GM12878 (cell line): Measurements from ENCODE around the gene VANGL2. TPM values are rescaled to one million over a fixed set of nuclear protein-coding genes. Genes with fewer than 3 reads are reported as not detected.

ENCODE experiments used
- ATAC-seq: fragments of 200-7000 bp; cut with Tn5 transposase; 3 replicates; pipeline ENCODE4 v1.9.1; 2020; ENCODE audit warnings: mild to moderate bottlenecking, moderate library complexity
- BruUV-seq: library from RNA; stranded (reverse); fragments of 400-500 nt; replicated peaks from 2 replicates; lab custom pipeline; 2021; lab: Mats Ljungman, UMichigan
- CTCF ChIA-PET: fragments of 300-600 bp; sonication (Branson Sonifier 250); formaldehyde crosslinking; extraction: SDS; loops from one replicate; lab custom pipeline; 2021; ENCODE audit warnings: inconsistent platforms; lab: Yijun Ruan, JAX
- POLR2A ChIA-PET: fragments of 350-600 bp; formaldehyde crosslinking; extraction: SDS; loops from one replicate; lab custom pipeline; 2021; ENCODE audit warnings: inconsistent platforms; lab: Charles Lee
- RAD21 ChIA-PET: fragments of 300-600 bp; sonication (Branson Sonifier 250); formaldehyde crosslinking; loops from one replicate; lab custom pipeline; 2023; ENCODE audit warnings: antibody characterized with exemption; ENCODE audit not compliant: unreplicated experiment; lab: Charles Lee
- SMC1A ChIA-PET: fragments of 300-600 bp; sonication (Branson Sonifier 250); formaldehyde crosslinking; loops from one replicate; lab custom pipeline; 2023; ENCODE audit not compliant: unreplicated experiment, uncharacterized antibody; lab: Charles Lee
- DNase-seq: peaks from one replicate; pipeline ENCODE4 v3.0.0-alpha.2; 2011; ENCODE audit warnings: low read depth, low spot score
- FAIRE-seq: peaks from 3 replicates; lab custom pipeline; 2011; peaks lifted over from hg19 to GRCh38; lab: Jason Lieb, UNC
- H2AFZ ChIP-seq: 2 replicates; pipeline ENCODE4 v1.6.0; 2011; ENCODE audit warnings: low read depth, low read length, control low read depth; ENCODE audit not compliant: control insufficient read depth
- H3K27ac ChIP-seq: 2 replicates; pipeline ENCODE4 v1.5.1; 2011; ENCODE audit warnings: control low read depth; ENCODE audit not compliant: control insufficient read depth, insufficient read depth
- H3K27me3 ChIP-seq, 2 experiments: replicated peaks in 1 of 2; 2 replicates each; pipeline versions ENCODE4 v1.6.0 to v1.6.1; 2011; ENCODE audit warnings: low read length in 1 of 2; ENCODE audit not compliant: control insufficient read depth in 2 of 2, insufficient read depth in 2 of 2
- H3K36me3 ChIP-seq, 2 experiments: 2 replicates each; pipeline ENCODE4 v1.5.1; 2011; ENCODE audit warnings: low read length in 1 of 2; ENCODE audit not compliant: control insufficient read depth in 2 of 2, insufficient read depth in 2 of 2
- H3K4me1 ChIP-seq: 2 replicates; pipeline ENCODE4 v1.6.1; 2011; ENCODE audit warnings: mild to moderate bottlenecking, low read length, moderate library complexity, mixed read lengths; ENCODE audit not compliant: control insufficient read depth, insufficient read depth
- H3K4me2 ChIP-seq: 2 replicates; pipeline ENCODE4 v1.6.0; 2011; ENCODE audit warnings: control low read depth; ENCODE audit not compliant: control insufficient read depth, insufficient read depth
- H3K4me3 ChIP-seq: fragments of 200-600 bp; sonication (generic); 2 replicates; pipeline ENCODE4 v1.5.1; 2016
- H3K79me2 ChIP-seq: 2 replicates; pipeline ENCODE4 v1.6.0; 2011; ENCODE audit warnings: low read length; ENCODE audit not compliant: control insufficient read depth, insufficient read depth
- H3K9ac ChIP-seq: 2 replicates; pipeline ENCODE4 v1.8.0; 2011; ENCODE audit warnings: low read length, control low read depth, mixed read lengths; ENCODE audit not compliant: control insufficient read depth, insufficient read depth
- H3K9me3 ChIP-seq: replicated peaks from 3 replicates; pipeline ENCODE4 v1.5.1; 2011; ENCODE audit warnings: mild to moderate bottlenecking, low read length; ENCODE audit not compliant: control insufficient read depth, insufficient read depth
- H4K20me1 ChIP-seq: 2 replicates; pipeline ENCODE4 v1.6.0; 2011; ENCODE audit not compliant: control insufficient read depth, insufficient read depth
- CEBPB ChIP-seq, 2 experiments: fragments of 150-350 bp in 1 of 2; IDR thresholded peaks; 2 replicates each; pipeline ENCODE4 v1.6.1; 2012 to 2014; ENCODE audit warnings: low read depth in 2 of 2, low read length in 2 of 2, borderline replicate concordance in 1 of 2, inconsistent platforms in 1 of 2
- FOS ChIP-seq: IDR thresholded peaks from 3 replicates; pipeline ENCODE4 v1.6.1; 2011; ENCODE audit warnings: borderline replicate concordance; ENCODE audit not compliant: insufficient read length; ENCODE audit errors: extremely low read depth
- IRF3 ChIP-seq: fragments of 450-650 bp; IDR thresholded peaks from 2 replicates; pipeline ENCODE4 v1.6.1; 2014; ENCODE audit warnings: mild to moderate bottlenecking
- KDM1A ChIP-seq: fragments of 200-600 bp; sonication (generic); IDR thresholded peaks from 2 replicates; pipeline ENCODE4 v1.6.1; 2016; ENCODE audit warnings: borderline replicate concordance
- MTA2 ChIP-seq: fragments of 450-650 bp; IDR thresholded peaks from 2 replicates; pipeline ENCODE4 v1.6.1; 2016; ENCODE audit warnings: low read depth, mild to moderate bottlenecking, moderate library complexity
- POU2F2 ChIP-seq: IDR thresholded peaks from 3 replicates; pipeline ENCODE4 v1.6.1; 2011; ENCODE audit warnings: low read depth, mild to moderate bottlenecking, low read length, borderline replicate concordance
- RB1 ChIP-seq: fragments of 450-650 bp; formaldehyde crosslinking; IDR thresholded peaks from 2 replicates; pipeline ENCODE4 v1.6.1; 2017; ENCODE audit warnings: mild to moderate bottlenecking, borderline replicate concordance
- SMC3 ChIP-seq: IDR thresholded peaks from 2 replicates; pipeline ENCODE4 v1.6.1; 2011; ENCODE audit warnings: low read length, improper control_type of control experiment, borderline replicate concordance
- SP1 ChIP-seq: IDR thresholded peaks from one replicate; pipeline ENCODE4 v1.6.1; 2011; ENCODE audit warnings: low read depth, low read length
- ZBTB11 ChIP-seq: fragments of 450-650 bp; formaldehyde crosslinking; IDR thresholded peaks from 2 replicates; pipeline ENCODE4 v1.5.0; 2022; ENCODE audit warnings: mild to moderate bottlenecking, missing genetic modification characterization
- ZBTB33 ChIP-seq: fragments of 450-650 bp; IDR thresholded peaks from 2 replicates; pipeline ENCODE4 v1.6.1; 2017; ENCODE audit warnings: mild to moderate bottlenecking
- ZNF24 ChIP-seq: fragments of 450-650 bp; IDR thresholded peaks from 2 replicates; pipeline ENCODE4 v1.6.1; 2017; ENCODE audit warnings: antibody characterized with exemption, mild to moderate bottlenecking
- WGBS: methylation state at CpG from one replicate; pipeline ENCODE4 v1.1.6; 2016; ENCODE audit warnings: low lambda C conversion rate; ENCODE audit not compliant: insufficient replicate concordance, insufficient coverage; ENCODE audit errors: missing lambda C conversion rate; 5-methylcytosine and 5-hydroxymethylcytosine counted together
- in situ Hi-C: fragments of 300-500 bp; cut with MboI; formaldehyde crosslinking; loops from 9 replicates; pipeline ENCODE4 v1.14.3; 2018; ENCODE audit warnings: mixed read lengths
- intact Hi-C: fragments of 100-400 bp; cut with micrococcal nuclease; formaldehyde crosslinking; loops from one replicate; pipeline ENCODE4 v1.14.2; 2022; ENCODE audit not compliant: unreplicated experiment
- polyA plus RNA-seq, 11 experiments: library from polyadenylated mRNA; depleted of rRNA in 4 of 11; unstranded in 6 of 11; stranded (reverse) in 5 of 11; fragments of >200 nt; fragmentation: Nextera tagmentation in 4 of 11; fragmentation: Illumina TruSeq in 1 of 11; extraction: Ambion mirVana in 4 of 11; extraction: Trizol in 1 of 11; gene quantifications; 1 replicate in 1 of 11; 2 replicates in 10 of 11; pipeline versions ENCODE4 v1.2.1 to v1.2.3, GENCODE V29; 2011 to 2016; ENCODE audit warnings: inconsistent platforms in 2 of 11, missing spikeins in 2 of 11, low read depth in 1 of 11
- total RNA-seq, 4 experiments: library from RNA; depleted of rRNA in 3 of 4; stranded (reverse); fragments of >200 nt in 3 of 4; fragmentation: Illumina TruSeq in 1 of 4; extraction: Trizol in 1 of 4; gene quantifications; 2 replicates each; pipeline versions ENCODE4 v1.2.1 to v1.2.3, GENCODE V29; 2013 to 2021

VANGL2 gene
- total and polyA plus RNA-seq, 10 of the 15 experiments (the other 5 are each of a cell fraction or from before 2014, with no cell fraction given) = 0.10 to 5.0 (median 0.27) TPM

GRCh38 chr1:160421881-160422280, 21.5 kb downstream of the VANGL2 start:
- Histone ChIP-seq H3K4me2 (no peak overlapping the region), H3K79me2 (no peaks in the 10 kb centered on the region), H4K20me1 (no peaks in the 10 kb centered on the region), H2AFZ (no peak overlapping the region), H3K4me3 (no peak overlapping the region), H3K9me3 (no peaks in the 10 kb centered on the region), H3K36me3 (no peaks in the 10 kb centered on the region), H3K9ac (no peak overlapping the region), H3K4me1 (no peaks in the 10 kb centered on the region), H3K27me3 (no peaks in the 10 kb centered on the region), H3K27ac (no peak overlapping the region)
- no peak for FAIRE-seq
- TF ChIP-seq ZNF24 (no peak), MTA2 (no peak), IRF3 (no peak), CEBPB (IDR thresholded peaks at IDR 0.05; ENCODE audit: borderline replicate concordance in 1 of 2, low read depth in 2 of 2, low read length in 2 of 2) (no peak), ZBTB11 (no peak), KDM1A (no peak), ZBTB33 (no peak), RB1 (no peak), POU2F2 (no peak), SP1 (no peak), FOS (no peak), SMC3 (no peak)
- ChIA-PET RAD21 (no interaction called here), SMC1A (interaction anchor here (0.6 to 0.8 kb wide), 2 partner anchors 25 to 48 kb away, joined by 3 to 5 read pairs; no protein-coding TSS in a partner anchor), POLR2A (interaction anchor here (0.6 kb wide), 1 partner anchor 26 kb away, joined by 6 read pairs; no protein-coding TSS in a partner anchor), CTCF (interaction anchor here (1.0 to 1.4 kb wide), 4 partner anchors 184 to 253 kb away, joined by 3 to 4 read pairs (median 3); no protein-coding TSS in a partner anchor)
- in situ Hi-C loops = loop anchor here (25.0 kb wide), 1 partner anchor 540 kb away; the partner anchor contains the start of gene ITLN2
- no peak for DNase-seq
- WGBS = 58% methylated on average over 5 of the region's 5 CpGs
- no peak for ATAC-seq
- BruUV-seq = no TSS peak
- intact Hi-C loops = no loop called here
